Mesothelial cell of epicardium (in vitro differentiated cells): ENCODE data around the gene PLEKHH2. TPM values are rescaled to one million over a fixed set of nuclear protein-coding genes. Genes with fewer than 3 reads are reported as not detected.
A peak's percentile ranks its signal among the peaks of the same experiment; 100 is the strongest.

Experiments used
- DNase-seq, 2 experiments: peaks; one replicate each; pipeline ENCODE4 v3.0.0; 2021; ENCODE audit warnings: low spot score in 2 of 2; ENCODE audit not compliant: unreplicated experiment in 2 of 2
- H3K27ac Mint-ChIP-seq: 2 replicates; pipeline ENCODE4 v1.8.0; 2021; ENCODE audit warnings: mixed read lengths
- H3K27me3 Mint-ChIP-seq: 2 replicates; pipeline ENCODE4 v1.8.0; 2021; ENCODE audit warnings: low read depth, mixed read lengths
- H3K36me3 Mint-ChIP-seq: 2 replicates; pipeline ENCODE4 v1.8.0; 2021; ENCODE audit warnings: mixed read lengths
- H3K4me1 Mint-ChIP-seq: 2 replicates; pipeline ENCODE4 v1.8.0; 2021; ENCODE audit warnings: mixed read lengths
- H3K4me3 Mint-ChIP-seq: 2 replicates; pipeline ENCODE4 v1.8.0; 2021; ENCODE audit warnings: mild to moderate bottlenecking, moderate library complexity, mixed read lengths
- H3K9me3 Mint-ChIP-seq: 2 replicates; pipeline ENCODE4 v1.8.0; 2021; ENCODE audit warnings: mixed read lengths
- CTCF ChIP-seq: fragments of 200-600 bp; sonication (generic); IDR thresholded peaks from one replicate; pipeline ENCODE4 v1.5.0; 2021; ENCODE audit warnings: antibody characterized with exemption; ENCODE audit not compliant: unreplicated experiment
- total RNA-seq: library from RNA; stranded (reverse); gene quantifications from 3 replicates; pipeline ENCODE4 v1.2.1, GENCODE V29; 2021

Gene PLEKHH2
- total RNA-seq, 1 donor from 2014 or later = 12.0 TPM

GRCh38 chr2:43604674-43605073 lies 32.4 kb upstream of the PLEKHH2 start:
- H3K4me3 Mint-ChIP-seq = no peak overlapping the region
- no peaks in the 10 kb centered on the region for H3K9me3 Mint-ChIP-seq
- no peak overlapping the region for H3K27ac Mint-ChIP-seq

GRCh38 chr2:43605079-43605655 lies 31.9 kb upstream of the PLEKHH2 start:
- Mint-ChIP-seq H3K4me1 (no peaks in the 10 kb centered on the region), H3K36me3 (no peaks in the 10 kb centered on the region), H3K9me3 (no peaks in the 10 kb centered on the region), H3K27me3 (no peaks in the 10 kb centered on the region), H3K4me3 (no peak overlapping the region), H3K27ac (no peak overlapping the region)
- no peak for DNase-seq
- TF ChIP-seq CTCF = peak; percentile 21

More at GRCh38 chr2:43604674-43605073, 32.4 kb upstream of the PLEKHH2 start:
- Mint-ChIP-seq H3K36me3 (no peaks in the 10 kb centered on the region), H3K4me1 (no peaks in the 10 kb centered on the region), H3K27me3 (peaks cover 2% of the 10 kb centered on the region)
- DNase-seq = no peak
- TF ChIP-seq CTCF = no peak

- H3K9me3 Mint-ChIP-seq = no peaks in the 10 kb centered on the region
- H3K27ac Mint-ChIP-seq = no peak overlapping the region
- no peaks in the 10 kb centered on the region for H3K4me1 Mint-ChIP-seq
- no peak for TF ChIP-seq CTCF
- DNase-seq = no peak
- no peaks in the 10 kb centered on the region for H3K27me3 Mint-ChIP-seq
- no peaks in the 10 kb centered on the region for H3K36me3 Mint-ChIP-seq
- H3K4me3 Mint-ChIP-seq = no peak overlapping the region
Observed at GRCh38 chr2:43605851-43606250, 31.2 kb upstream of the PLEKHH2 start.

GRCh38 chr2:43609290-43609918 lies 27.7 kb upstream of the PLEKHH2 start:
- no peak overlapping the region for H3K27ac Mint-ChIP-seq
- no peaks in the 10 kb centered on the region for H3K27me3 Mint-ChIP-seq
- no peaks in the 10 kb centered on the region for H3K36me3 Mint-ChIP-seq
- peaks cover 2% of the 10 kb centered on the region for H3K4me1 Mint-ChIP-seq
- H3K4me3 Mint-ChIP-seq = no peak overlapping the region
- H3K9me3 Mint-ChIP-seq = no peaks in the 10 kb centered on the region
- TF ChIP-seq CTCF = peak; percentile 79
- no peak for DNase-seq

- H3K4me1 Mint-ChIP-seq = peaks cover 2% of the 10 kb centered on the region
- DNase-seq = no peak
- TF ChIP-seq CTCF = no peak
- H3K4me3 Mint-ChIP-seq = no peak overlapping the region
- H3K9me3 Mint-ChIP-seq = no peaks in the 10 kb centered on the region
- H3K36me3 Mint-ChIP-seq = no peaks in the 10 kb centered on the region
- no peak overlapping the region for H3K27ac Mint-ChIP-seq
- H3K27me3 Mint-ChIP-seq = no peaks in the 10 kb centered on the region
Observed at GRCh38 chr2:43610361-43610760, 26.7 kb upstream of the PLEKHH2 start.
